Small intestine (tissue), 7 donors: ENCODE results near the gene CDCA4. TPM values are rescaled to one million over a fixed set of nuclear protein-coding genes. Genes with fewer than 3 reads are reported as not detected.
A peak's percentile ranks its signal among the peaks of the same experiment; 100 is the strongest.

ENCODE experiments used
- DNase-seq, 2 donors: peaks; one replicate each; pipeline versions ENCODE4 v3.0.0 to v3.0.0-alpha.2; 2013
- FAIRE-seq: peaks from 2 replicates; lab custom pipeline; 2012; peaks lifted over from hg19 to GRCh38; lab: Jason Lieb, UNC
- H3K27ac ChIP-seq, 3 donors: one replicate each; pipeline ENCODE4 v1.5.1; 2013; ENCODE audit warnings: low read length in 2 of 3, mild to moderate bottlenecking in 2 of 3, control low read depth in 1 of 3, inconsistent platforms in 1 of 3, low read depth in 1 of 3, moderate library complexity in 1 of 3
- H3K27me3 ChIP-seq, 3 donors: one replicate each; pipeline ENCODE4 v1.6.1; 2013; ENCODE audit warnings: low read length in 3 of 3, inconsistent platforms in 1 of 3; ENCODE audit not compliant: control insufficient read depth in 3 of 3, insufficient read depth in 3 of 3
- H3K36me3 ChIP-seq, 3 donors: one replicate each; pipeline ENCODE4 v1.6.1; 2013; ENCODE audit warnings: low read length in 3 of 3, inconsistent platforms in 1 of 3, low read depth in 1 of 3, mild to moderate bottlenecking in 1 of 3, moderate library complexity in 1 of 3; ENCODE audit not compliant: control insufficient read depth in 3 of 3, insufficient read depth in 2 of 3
- H3K4me1 ChIP-seq, 3 donors: one replicate each; pipeline ENCODE4 v1.6.1; 2013; ENCODE audit warnings: low read length in 2 of 3, inconsistent platforms in 1 of 3, low read depth in 1 of 3, mild to moderate bottlenecking in 1 of 3, moderate library complexity in 1 of 3; ENCODE audit not compliant: control insufficient read depth in 3 of 3, insufficient read depth in 2 of 3
- H3K4me3 ChIP-seq, 3 donors: one replicate each; pipeline ENCODE4 v1.5.1; 2013; ENCODE audit warnings: low read length in 3 of 3, control low read depth in 1 of 3, inconsistent platforms in 1 of 3, low read depth in 1 of 3, mild to moderate bottlenecking in 1 of 3, moderate library complexity in 1 of 3
- H3K9me3 ChIP-seq, 2 donors: one replicate each; pipeline ENCODE4 v1.6.1; 2013; ENCODE audit warnings: low read depth in 1 of 2, low read length in 1 of 2; ENCODE audit not compliant: control insufficient read depth in 2 of 2, insufficient read depth in 1 of 2
- WGBS, 3 donors: extraction: QIAGEN DNeasy Blood & Tissue Kit; methylation state at CpG; one replicate each; pipeline ENCODE4 v1.1.7; 2013; 5-methylcytosine and 5-hydroxymethylcytosine counted together
- polyA plus RNA-seq, 4 donors: library from polyadenylated mRNA; stranded (reverse) in 3 of 4; unstranded in 1 of 4; fragments of 200-250 nt in 3 of 4; fragments of 120-200 nt in 1 of 4; gene quantifications; one replicate each; pipeline versions ENCODE4 v1.2.1 to v1.2.3, GENCODE V29; 2013
- donor health status: healthy with polysubstance abuse.
- donor health status: control.
- donor health status: control.
- donor health status: Bipolar disorder and iron deficiency.
- donor health status: healthy.

CDCA4 gene
- polyA plus RNA-seq, 4 donors: 2.7 to 11.3 (median 6.9) TPM

DNA sequence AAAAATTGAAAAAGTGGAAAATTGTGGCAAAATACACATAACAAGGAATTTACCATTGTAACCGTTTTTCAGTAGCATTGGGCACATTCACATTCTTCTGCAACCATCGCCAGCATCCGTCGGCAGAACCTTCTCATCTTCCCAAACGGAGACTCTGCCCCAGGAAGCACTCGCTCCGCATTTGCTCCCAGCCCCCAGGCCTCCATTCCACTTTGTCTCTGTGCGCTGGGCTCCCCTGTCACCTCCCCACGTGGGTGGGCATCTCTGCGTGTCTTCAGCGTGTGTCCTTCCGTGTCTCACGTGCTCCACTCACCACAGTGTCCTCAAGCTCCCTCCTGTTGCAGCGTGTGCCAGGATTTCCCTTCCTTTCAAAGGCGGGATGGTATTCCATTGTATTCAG is 34.5 kb upstream of the CDCA4 start:
- Histone ChIP-seq H3K4me3 (no peak overlapping the region), H3K27ac (no peak overlapping the region), H3K36me3 (no peaks in the 10 kb centered on the region), H3K27me3 (no peaks in the 10 kb centered on the region), H3K4me1 (peaks cover 0 to 6% (median 0%) of the 10 kb centered on the region in 3 donors), H3K9me3 (no peaks in the 10 kb centered on the region)
- WGBS, 3 donors: 78 to 85% (median 84%) methylated on average over 15 of the region's 15 CpGs
- DNase-seq (no peak), FAIRE-seq (no peak)

DNA sequence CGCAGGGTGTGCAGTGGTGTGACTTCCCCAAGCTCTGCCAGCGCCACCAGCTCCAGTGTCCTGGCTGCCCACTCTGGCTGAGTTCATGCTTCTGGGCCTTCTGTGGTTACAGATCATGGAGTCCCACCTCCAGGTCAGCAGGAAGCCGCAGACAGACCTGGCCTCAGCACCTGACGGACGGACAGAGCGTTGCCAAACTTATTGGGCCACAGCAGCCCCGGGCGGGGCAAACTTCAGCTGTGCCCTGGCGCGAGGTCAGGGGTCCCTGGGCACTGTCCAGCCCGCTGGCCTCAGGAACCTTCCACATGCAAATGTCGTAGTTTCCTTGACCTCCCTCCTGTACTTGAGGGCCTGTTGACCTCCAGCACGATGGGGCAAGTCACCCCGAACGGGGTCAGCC is 33.1 kb upstream of the CDCA4 start:
- 88 to 95% (median 93%) methylated on average over 15 of the region's 15 CpGs for WGBS, 3 donors
- no peak for DNase-seq
- no peak for FAIRE-seq
- H3K27ac ChIP-seq: no peak overlapping the region
- H3K4me3 ChIP-seq: no peak overlapping the region
- no peaks in the 10 kb centered on the region for H3K36me3 ChIP-seq
- H3K27me3 ChIP-seq: no peaks in the 10 kb centered on the region
- H3K4me1 ChIP-seq: peaks cover 0 to 9% (median 0%) of the 10 kb centered on the region in 3 donors
- H3K9me3 ChIP-seq: no peaks in the 10 kb centered on the region

DNA sequence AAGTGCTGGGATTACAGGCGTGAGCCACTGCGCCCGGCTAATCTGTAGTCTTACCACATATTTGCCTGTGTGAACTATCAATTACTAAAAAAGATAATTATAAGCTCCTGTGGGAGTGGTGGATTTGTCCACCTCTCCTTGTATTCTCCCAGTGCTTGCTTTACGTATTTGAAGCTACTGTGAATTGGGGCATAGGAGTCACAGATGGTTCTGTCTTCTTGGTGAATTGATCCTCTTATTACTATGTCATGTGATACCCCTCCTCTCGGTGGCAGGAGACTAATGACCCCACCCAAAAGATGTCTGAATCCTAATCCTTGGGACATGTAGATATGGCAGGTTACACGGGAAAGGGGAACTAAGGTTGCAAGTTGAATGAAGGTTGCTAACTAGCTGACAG is 32.5 kb upstream of the CDCA4 start:
- Histone ChIP-seq H3K9me3 (no peaks in the 10 kb centered on the region), H3K4me3 (no peak overlapping the region), H3K36me3 (no peaks in the 10 kb centered on the region), H3K27ac (no peak overlapping the region), H3K4me1 (peaks cover 0 to 9% (median 0%) of the 10 kb centered on the region in 3 donors), H3K27me3 (no peaks in the 10 kb centered on the region)
- FAIRE-seq (no peak), DNase-seq (no peak)
- WGBS, 3 donors: 59 to 74% (median 65%) methylated on average over 6 of the region's 6 CpGs

- no peak for FAIRE-seq
- H3K9me3 ChIP-seq: no peaks in the 10 kb centered on the region
- 59 to 76% (median 66%) methylated on average over 4 of the region's 4 CpGs for WGBS, 3 donors
- no peaks in the 10 kb centered on the region for H3K27me3 ChIP-seq
- no peak overlapping the region for H3K27ac ChIP-seq
- H3K36me3 ChIP-seq: no peaks in the 10 kb centered on the region
- H3K4me3 ChIP-seq: no peak overlapping the region
- DNase-seq: no peak
- H3K4me1 ChIP-seq: peaks cover 0 to 9% (median 0%) of the 10 kb centered on the region in 3 donors
These were observed 31.2 kb upstream of the CDCA4 start for GRCh38 chr14:105052110-105052458.

DNA sequence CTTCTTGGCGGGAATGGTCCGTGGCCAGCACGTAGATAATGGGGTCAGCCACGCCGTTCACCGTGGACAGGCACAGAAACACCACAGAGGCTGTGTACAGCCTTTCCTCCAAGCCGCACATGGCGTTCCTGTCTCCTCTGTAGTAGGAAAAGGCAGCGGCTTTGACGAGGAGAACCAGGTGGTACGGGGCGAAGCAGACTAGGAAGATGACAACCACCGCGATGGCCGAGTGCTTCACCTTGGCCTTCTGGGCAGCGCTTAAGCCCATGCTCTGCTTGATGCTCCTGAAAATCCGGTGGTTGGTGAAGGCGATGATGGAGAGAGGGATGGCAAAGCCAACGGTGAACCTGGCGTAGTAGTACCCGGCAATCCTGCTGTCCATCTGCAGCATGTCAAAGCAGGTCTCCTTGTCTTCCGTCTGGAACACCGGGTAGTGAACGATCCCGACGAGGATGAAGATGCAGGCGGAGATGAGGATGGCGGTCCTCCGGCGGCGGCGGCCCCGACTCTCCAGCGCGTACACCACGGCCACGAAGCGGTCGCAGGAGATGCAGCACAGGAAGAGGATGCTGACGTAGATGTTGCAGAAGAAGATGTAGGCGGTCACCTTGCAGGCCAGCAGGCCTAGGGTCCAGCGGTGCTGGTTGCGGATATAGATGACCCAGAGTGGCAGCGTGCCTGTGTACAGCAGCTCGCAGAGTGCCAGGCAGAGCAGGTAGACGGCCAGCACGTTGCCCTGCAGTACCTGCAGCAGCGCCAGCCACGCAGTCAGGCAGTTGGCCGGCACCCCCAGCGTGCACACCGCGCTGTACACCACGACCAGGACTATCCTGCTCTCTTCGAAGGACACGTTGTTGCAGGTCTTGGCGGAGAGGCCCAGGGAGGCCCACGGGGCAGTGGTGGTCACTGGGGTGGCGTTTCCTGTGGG is 30.6 kb upstream of the CDCA4 start:
- Histone ChIP-seq H3K4me3 (no peak overlapping the region), H3K27ac (no peak overlapping the region), H3K4me1 (peaks cover 0 to 9% (median 0%) of the 10 kb centered on the region in 3 donors), H3K27me3 (no peaks in the 10 kb centered on the region), H3K9me3 (no peaks in the 10 kb centered on the region), H3K36me3 (no peaks in the 10 kb centered on the region)
- WGBS, 3 donors: 92 to 95% (median 93%) methylated on average over 59 of the region's 59 CpGs
- FAIRE-seq: no peak
- no peak for DNase-seq

DNA sequence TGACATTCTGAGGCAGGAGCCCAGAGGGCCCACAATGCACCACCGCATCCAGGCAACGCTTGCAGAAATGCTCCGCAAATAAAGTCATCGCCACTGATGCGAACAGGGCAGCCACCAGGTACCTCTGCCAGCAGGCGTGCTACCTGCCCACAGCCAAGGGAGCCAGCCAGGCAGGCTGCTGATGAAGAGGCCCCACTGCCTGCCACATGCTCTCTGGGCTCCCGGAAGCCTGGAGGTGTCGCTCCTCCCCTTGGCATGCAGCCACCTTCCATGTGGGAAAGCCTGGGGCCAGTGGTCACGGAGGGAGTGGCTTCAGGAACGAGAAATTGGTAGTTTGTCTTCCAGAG is 29.6 kb upstream of the CDCA4 start:
- no peak for FAIRE-seq
- Histone ChIP-seq H3K27ac (no peak overlapping the region), H3K27me3 (peaks cover 0 to under 1% (median 0%) of the 10 kb centered on the region in 3 donors), H3K9me3 (no peaks in the 10 kb centered on the region), H3K4me1 (peaks cover 0 to 12% (median 0%) of the 10 kb centered on the region in 3 donors), H3K36me3 (no peaks in the 10 kb centered on the region), H3K4me3 (no peak overlapping the region)
- DNase-seq: peak; percentile 79 to 84
- 5 to 56% (median 34%) methylated on average over 10 of the region's 10 CpGs for WGBS, 3 donors

- FAIRE-seq (no peak), DNase-seq (no peak)
- no peaks in the 10 kb centered on the region for H3K9me3 ChIP-seq
- peaks cover 0 to 12% (median 0%) of the 10 kb centered on the region in 3 donors for H3K4me1 ChIP-seq
- 65 to 83% (median 70%) methylated on average over 25 of the region's 25 CpGs for WGBS, 3 donors
- H3K27ac ChIP-seq: no peak overlapping the region
- H3K27me3 ChIP-seq: peaks cover 0 to 3% (median 0%) of the 10 kb centered on the region in 3 donors
- H3K4me3 ChIP-seq: no peak overlapping the region
- no peaks in the 10 kb centered on the region for H3K36me3 ChIP-seq
These were observed 29.1 kb upstream of the CDCA4 start for GRCh38 chr14:105049753-105050550.

GRCh38 chr14:105047283-105048016 is 26.6 kb upstream of the CDCA4 start:
- 73 to 78% (median 76%) methylated on average over 24 of the region's 24 CpGs for WGBS, 3 donors
- DNase-seq: no peak

More at GRCh38 chr14:105047283-105048016, 26.6 kb upstream of the CDCA4 start:
- Histone ChIP-seq H3K9me3 (no peaks in the 10 kb centered on the region), H3K4me3 (no peak overlapping the region), H3K27ac (no peak overlapping the region), H3K27me3 (peaks cover 0 to 6% (median 0%) of the 10 kb centered on the region in 3 donors), H3K4me1 (peaks cover 0 to 12% (median 0%) of the 10 kb centered on the region in 3 donors), H3K36me3 (no peaks in the 10 kb centered on the region)
- FAIRE-seq: no peak
